Measurements from ENCODE around the gene HOXA11.

Gene HOXA11

GRCh38 chr7:27185013-27185853, at the start of gene HOXA11:
HOXA11 (minus strand) TSS chr7:27185232; CDS start chr7:27185144, 88 bp downstream.
- H3K27ac ChIP-seq = peak within 1 kb of the TSS; percentile 79
- TF ChIP-seq, protein P1, sequence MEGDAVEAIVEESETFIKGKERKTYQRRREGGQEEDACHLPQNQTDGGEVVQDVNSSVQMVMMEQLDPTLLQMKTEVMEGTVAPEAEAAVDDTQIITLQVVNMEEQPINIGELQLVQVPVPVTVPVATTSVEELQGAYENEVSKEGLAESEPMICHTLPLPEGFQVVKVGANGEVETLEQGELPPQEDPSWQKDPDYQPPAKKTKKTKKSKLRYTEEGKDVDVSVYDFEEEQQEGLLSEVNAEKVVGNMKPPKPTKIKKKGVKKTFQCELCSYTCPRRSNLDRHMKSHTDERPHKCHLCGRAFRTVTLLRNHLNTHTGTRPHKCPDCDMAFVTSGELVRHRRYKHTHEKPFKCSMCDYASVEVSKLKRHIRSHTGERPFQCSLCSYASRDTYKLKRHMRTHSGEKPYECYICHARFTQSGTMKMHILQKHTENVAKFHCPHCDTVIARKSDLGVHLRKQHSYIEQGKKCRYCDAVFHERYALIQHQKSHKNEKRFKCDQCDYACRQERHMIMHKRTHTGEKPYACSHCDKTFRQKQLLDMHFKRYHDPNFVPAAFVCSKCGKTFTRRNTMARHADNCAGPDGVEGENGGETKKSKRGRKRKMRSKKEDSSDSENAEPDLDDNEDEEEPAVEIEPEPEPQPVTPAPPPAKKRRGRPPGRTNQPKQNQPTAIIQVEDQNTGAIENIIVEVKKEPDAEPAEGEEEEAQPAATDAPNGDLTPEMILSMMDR (conservative IDR thresholded peaks at IDR 0.05) = no peak
- TF ChIP-seq ZFX (IDR thresholded peaks at IDR 0.05) = no peak

DNA sequence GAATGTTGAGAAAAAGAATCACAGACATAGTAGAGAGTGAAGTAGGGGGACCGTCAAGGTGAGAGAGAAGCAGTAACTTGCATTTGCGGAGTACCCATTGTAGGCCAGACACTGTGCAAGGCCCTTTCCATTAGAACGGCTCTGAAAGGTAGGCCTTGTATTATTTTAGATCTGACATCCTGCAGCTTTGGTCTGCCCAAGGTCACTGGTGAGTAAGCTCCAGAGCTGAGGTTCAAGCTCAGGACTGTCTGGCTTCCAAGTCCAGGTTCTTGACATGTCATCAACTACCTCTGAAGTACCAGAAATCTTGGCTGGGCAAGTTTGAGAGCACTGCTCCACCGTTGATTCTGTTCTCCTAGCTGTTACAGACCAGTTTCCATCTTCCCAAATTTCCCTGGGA, 44.4 kb upstream of the HOXA11 start:
- no peak overlapping the region for H3K27ac ChIP-seq
- TF ChIP-seq, protein P1 (conservative IDR thresholded peaks at IDR 0.05) = no peak
- no peak for TF ChIP-seq ZFX (IDR thresholded peaks at IDR 0.05)

- H3K27ac ChIP-seq = no peak overlapping the region
- no peak for TF ChIP-seq ZFX (IDR thresholded peaks at IDR 0.05)
- TF ChIP-seq, protein P1 (conservative IDR thresholded peaks at IDR 0.05) = no peak
Measured at GRCh38 chr7:27224983-27225934, 40.2 kb upstream of the HOXA11 start.

DNA sequence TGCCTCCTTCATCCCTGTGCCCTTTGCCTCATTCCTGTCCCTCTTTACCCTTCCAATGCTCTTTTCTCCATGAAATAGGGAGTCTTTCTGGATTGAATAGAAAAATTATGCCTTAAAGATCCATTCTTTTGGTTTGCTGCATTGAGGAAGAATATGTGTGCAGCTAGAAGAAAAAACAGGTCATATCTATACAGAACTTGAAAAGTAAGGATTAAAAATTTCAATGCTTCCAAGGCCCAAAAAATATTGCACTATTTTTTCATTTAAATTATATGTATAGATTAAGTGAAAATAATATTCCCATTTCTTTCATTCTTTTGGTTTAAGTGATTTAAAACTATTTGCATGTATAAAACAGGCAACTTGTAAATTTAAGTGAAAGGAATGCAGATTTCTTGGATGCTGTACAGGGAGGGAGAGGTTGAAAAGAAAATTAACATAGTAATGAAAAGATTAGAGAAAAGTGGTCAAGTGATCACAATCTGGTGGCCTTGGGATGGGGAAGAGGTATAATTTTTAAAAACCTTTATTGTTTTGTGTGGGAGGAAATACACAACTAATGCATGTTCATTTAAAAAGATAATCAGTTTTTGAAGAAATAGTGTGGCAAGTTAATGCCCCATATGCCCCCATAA, 39.0 kb upstream of the HOXA11 start:
- no peak overlapping the region for H3K27ac ChIP-seq
- TF ChIP-seq, protein P1 (conservative IDR thresholded peaks at IDR 0.05) = no peak
- no peak for TF ChIP-seq ZFX (IDR thresholded peaks at IDR 0.05)

DNA sequence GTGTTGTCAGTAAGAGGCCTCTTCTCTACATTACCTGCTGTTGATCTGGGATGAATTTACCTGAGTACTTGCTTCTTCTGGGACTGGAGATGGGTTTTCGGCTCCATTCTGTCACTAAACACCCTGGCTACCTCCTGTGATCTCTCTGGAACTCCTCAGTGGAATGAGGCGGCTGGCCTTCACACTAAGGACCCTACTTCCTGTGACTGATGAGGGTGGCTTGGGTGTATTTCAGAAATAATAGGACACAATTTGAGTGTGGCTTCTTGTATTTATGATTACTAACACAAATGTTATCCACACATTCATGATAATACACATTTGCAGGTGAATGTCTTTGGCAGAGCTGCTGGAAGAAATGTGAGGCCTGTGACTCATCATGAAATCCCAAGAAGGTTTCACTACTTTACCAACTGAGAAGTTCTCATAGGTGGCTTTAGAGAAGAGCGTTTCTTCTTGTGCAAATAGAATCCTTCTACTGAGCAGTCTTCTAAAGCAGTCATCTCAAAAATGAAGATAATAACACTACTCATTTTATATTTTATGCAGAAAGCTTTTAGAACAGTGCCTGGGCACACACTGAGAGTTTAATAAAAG, 36.3 kb upstream of the HOXA11 start:
- H3K27ac ChIP-seq = no peak overlapping the region

GRCh38 chr7:27220440-27220955, 35.5 kb upstream of the HOXA11 start:
- TF ChIP-seq, protein P1 (conservative IDR thresholded peaks at IDR 0.05) = no peak
- TF ChIP-seq ZFX (IDR thresholded peaks at IDR 0.05) = no peak
- no peak overlapping the region for H3K27ac ChIP-seq

More for the DNA sequence above, 36.3 kb upstream of the HOXA11 start:
- TF ChIP-seq, protein P1 (conservative IDR thresholded peaks at IDR 0.05) = no peak
- no peak for TF ChIP-seq ZFX (IDR thresholded peaks at IDR 0.05)

Measured in C4-2B (cell line).